HG02623 (cell line): ENCODE measurements around the gene UBE2L5.

Experiments used
- ATAC-seq: cut with Tn5 transposase; IDR thresholded peaks from one replicate; pipeline ENCODE4 v1.9.1; 2021; ENCODE audit warnings: moderate library complexity; ENCODE audit not compliant: unreplicated experiment

Gene UBE2L5

DNA sequence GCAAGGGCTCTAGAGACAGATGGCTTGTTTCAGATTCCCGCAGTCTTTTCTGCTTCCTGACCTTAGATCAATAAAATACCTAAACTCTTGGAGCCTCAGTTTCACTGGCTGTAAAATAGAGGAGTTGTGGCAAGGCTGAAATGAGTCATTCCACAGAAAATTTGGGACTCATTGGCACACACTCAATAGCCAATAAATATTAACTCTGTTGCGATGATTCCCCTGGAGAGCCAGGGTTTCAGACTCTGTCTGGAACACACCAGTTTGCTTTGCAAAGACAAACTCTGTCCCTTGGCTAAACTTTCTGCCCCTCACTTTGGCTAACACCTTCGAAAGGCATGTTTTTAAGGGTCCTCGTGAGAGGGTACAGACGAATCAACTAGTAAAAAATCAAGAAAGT, 18.1 kb upstream of the UBE2L5 start:
- ATAC-seq = no peak

GRCh38 chr13:30406779-30407416, 15.4 kb upstream of the UBE2L5 start:
- ATAC-seq = no peak

GRCh38 chr13:30408319-30409101, 13.8 kb upstream of the UBE2L5 start:
- ATAC-seq = peak; percentile 81

- no peak for ATAC-seq
Observed at GRCh38 chr13:30409886-30410704, 12.2 kb upstream of the UBE2L5 start.

DNA sequence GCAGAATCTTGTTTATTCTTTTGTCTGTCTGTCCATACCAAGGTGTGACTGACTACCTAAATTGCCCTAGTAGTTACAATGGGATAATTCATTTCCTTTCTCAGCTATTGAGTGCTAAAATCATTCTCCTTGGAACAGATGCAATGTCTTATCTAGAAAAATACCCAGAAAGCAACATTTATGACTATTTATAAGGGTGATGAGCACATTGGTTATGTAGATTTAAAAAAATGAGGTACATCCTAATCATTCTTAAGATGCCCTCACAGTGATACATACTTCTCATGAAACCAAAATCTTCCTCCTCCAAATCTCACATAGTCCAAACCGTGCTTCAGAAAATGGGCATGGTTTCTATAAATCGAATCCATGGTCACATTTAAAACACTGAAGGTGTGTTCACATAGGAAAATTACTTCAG, 11.6 kb upstream of the UBE2L5 start:
- ATAC-seq = no peak

DNA sequence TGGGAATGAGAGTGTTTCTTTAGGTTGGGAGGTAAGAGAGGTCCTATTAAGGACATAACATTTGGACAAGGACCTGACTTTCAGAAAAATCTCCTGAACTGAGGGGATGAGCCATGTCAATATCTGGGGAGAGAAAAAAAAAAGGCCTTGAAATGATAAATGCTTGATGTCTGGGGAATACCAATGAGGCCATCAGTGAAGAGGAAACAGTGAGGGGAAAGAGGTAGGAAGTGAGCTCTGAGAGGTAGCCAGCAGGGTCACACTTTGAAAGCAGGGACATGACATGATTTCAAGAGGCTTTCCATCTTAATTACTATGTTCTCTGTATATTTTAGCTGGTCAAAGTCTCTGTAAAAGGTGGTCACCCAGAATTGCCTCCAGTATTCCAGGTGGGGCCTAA, 9.9 kb upstream of the UBE2L5 start:
- ATAC-seq = no peak

- ATAC-seq = no peak
Observed at GRCh38 chr13:30413842-30414241, 8.5 kb upstream of the UBE2L5 start.

DNA sequence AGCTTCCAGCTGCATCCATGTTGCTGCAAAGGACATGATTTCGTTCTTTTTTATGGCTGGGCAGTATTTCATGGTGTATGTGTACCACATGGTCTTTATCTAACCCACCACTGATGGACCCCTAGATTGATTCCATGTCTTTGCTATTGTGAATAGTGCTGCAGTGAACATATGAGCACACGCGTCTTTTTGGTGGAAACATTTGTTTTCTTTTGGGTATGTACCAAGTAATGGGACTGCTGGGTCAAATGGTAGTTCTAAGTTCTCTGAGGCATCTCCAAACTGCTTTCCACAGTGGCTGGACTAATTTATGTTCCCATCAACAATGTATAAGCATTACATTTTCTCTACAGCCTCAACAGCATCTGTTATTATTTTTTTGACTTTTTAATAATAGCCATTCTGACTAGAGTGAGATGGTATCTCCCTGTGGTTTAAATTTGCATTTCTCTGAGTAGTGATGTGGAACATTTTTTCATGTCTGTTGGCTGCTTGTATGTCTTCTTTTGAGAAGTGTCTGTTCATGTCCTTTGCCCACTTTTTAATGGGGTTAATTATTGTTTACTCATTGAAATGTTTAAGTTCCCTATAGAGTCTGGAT, 6.8 kb upstream of the UBE2L5 start:
- ATAC-seq = no peak

GRCh38 chr13:30416471-30416870, 5.8 kb upstream of the UBE2L5 start:
- no peak for ATAC-seq

DNA sequence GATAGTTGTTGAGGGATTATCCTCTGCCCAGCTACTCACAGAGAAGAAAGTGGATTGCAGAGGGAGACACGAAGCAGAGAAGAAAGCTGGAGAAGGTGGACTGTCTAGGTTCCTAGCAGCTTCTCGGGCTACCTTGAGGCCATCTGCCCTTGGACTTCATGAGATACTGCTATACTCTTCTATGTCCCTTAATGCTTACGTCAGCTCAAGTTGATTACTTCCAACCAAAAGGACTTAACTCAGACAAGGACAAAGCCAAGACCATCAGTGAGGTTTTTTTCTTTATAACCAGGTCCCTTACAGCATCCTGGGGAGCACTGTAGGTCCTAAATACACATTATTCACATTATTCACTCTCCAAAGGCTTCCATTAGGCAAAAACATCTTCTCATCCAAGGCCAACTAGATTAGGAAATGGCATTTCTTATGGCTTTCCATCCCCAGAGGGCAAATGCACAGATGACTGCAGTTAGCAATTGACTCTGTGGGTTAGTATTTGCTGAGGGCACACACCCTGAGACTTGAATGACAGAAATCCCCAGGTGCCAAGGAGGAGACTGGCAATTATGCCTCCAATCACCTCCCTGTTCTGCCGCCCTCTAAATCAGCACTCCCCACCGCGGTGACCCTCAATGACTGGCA, 4.1 kb upstream of the UBE2L5 start:
- ATAC-seq = no peak

- ATAC-seq = no peak
Observed at GRCh38 chr13:30418717-30419459, 3.4 kb upstream of the UBE2L5 start.

DNA sequence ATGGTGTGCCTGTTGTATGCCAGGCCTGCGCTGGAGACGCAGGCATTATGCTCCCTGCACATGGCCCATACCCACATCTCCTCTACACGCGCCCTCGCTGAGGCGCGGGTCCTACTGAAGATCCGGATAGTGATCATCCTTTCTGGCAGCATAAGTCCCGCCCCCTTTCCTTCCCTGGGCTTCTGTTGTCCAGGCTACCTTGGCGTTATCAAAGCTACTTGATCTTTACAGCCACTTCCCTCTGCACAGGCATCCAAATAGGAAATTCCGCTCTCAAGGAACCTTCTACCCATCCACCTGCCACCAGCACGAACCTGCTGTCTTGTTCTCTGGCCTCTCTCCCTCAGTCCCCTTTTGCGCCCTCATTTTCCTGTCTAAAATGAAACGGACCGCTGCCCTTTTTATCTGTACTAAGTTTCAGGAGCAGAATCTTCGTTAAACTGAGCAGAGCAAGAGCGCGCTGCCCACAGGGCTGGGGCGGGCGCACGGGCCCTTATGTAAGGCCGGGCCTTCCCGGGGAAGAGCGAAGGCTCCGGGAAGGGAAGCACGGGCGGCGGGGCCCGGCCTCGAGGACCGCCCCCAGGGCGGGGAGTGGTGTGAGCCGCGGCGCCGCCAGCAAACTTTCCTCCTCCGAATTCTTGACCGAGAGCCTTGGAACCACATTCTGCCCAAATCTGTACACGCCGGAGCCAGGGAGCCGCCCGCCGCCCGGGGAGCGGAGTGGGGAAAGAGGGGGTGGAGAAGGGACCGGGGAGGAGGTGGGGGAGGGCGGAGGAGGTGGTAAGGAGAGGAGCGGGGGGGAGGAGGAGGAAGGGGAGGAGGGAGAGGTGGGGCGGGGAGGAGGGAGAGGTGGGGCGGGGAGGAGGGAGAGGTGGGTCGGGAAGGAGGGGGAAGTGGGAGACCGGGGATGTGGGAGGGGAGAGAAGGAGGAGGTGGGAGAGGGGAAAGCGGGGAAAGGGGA, 920 bp upstream of the UBE2L5 start:
- peak; percentile 27 for ATAC-seq

DNA sequence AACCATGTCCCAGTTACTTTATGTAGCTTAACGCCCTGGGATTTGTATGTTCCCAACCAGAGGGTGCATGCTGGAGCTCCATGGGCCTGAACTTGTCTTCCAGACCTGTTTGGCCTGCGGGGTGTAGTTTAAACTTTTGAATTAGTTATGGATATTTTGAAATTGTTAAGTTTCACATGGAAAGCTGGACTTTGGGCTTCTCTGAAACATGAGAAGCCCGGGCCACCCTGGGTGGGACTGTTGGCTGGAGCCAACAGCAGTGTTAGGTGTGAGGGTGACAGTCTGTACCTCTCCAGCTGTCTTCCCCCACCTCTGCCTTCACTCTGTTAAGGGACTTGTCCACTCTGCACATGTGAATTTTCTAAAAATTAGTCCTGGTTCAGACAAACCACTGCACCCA, 1.6 kb downstream of the UBE2L5 start:
- no peak for ATAC-seq

DNA sequence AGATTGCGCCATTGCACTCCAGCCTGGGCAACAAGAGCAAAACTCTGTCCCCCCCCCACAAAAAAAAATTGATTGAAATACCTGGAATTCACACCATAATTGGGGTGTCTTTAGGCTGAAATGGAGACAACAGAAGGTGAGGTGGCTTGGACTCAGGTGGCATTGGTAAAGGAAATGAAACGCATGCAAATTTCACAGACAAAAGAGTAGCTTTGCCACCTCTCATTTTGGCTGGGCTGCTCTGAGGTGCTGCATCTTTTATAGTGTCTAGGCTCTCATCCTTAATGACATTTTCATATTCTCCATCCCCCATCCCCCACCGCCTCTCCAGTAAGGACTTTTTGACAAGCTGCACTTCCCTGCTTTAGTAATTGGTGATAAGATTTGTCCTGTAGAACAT, 6.9 kb downstream of the UBE2L5 start:
- no peak for ATAC-seq

- ATAC-seq = peak; percentile 60
Observed at GRCh38 chr13:30429721-30430694, 7.7 kb downstream of the UBE2L5 start.

DNA sequence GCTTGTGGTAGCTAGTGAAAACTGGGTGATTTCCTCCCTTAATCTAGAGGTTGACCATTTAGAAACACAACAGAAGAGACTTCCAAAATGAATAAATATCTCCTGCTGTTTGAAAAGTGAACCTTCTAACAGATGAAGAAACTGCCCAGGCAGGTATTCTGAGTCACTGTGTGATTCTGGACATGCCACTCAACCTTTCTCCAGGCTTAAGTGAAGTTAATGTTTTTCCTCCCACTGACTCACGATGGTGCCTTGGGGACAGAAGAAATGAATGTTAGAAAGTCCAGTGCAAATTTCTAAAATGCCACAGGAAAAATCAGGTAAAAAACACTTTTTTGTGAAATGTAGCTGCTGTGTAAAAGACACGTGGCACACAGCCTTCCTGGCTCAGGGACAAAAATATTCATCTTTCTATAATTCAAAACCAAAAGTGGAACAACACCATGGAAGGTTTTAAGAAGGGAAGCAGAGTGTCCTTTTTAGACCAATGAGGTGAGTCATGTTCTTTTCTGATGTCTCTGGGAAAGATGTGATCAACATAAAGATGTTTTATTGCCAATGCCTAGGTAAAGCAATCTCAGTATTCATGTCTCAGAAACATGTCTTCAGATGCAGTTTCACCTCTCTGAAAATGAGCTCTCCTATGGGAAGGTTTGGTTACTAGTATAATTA, 9.1 kb downstream of the UBE2L5 start:
- ATAC-seq = no peak

DNA sequence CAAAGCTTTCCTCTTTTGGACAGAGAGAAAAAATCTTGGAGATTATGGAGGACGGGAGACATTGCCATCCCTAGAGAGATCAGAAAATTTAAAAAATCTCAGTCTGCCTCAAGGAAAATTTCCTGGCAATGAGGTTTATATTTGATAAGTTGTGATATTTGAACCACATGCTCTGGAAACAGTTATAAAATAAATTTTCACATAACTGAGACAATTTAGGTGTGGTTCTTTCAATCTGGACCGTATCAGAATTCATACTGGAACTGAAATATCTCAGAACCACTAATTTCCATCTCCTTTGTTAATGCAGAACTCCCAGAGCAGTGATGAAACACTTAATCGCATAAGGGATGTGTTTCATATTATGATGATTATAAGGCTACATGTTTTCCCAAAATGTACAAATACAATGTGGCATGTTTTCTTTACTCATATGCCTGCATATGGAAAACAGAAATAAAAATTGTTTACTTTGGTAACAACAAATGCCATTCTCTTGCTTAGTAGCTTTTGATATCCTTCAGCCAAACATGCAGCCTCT, 13.7 kb downstream of the UBE2L5 start:
- no peak for ATAC-seq
